Type B pancreatic cell (in vitro differentiated cells): ENCODE data around the gene BEGAIN. TPM values are rescaled to one million over a fixed set of nuclear protein-coding genes. Genes with fewer than 3 reads are reported as not detected.

ENCODE experiments used
- DNase-seq: peaks from one replicate; pipeline ENCODE4 v3.0.0; 2021; ENCODE audit warnings: mixed read lengths; ENCODE audit not compliant: unreplicated experiment; ENCODE audit errors: extremely low spot score
- H3K27ac Mint-ChIP-seq: 2 replicates; pipeline ENCODE4 v1.8.0; 2021; ENCODE audit warnings: mild to moderate bottlenecking, mixed read lengths
- H3K27me3 Mint-ChIP-seq: 2 replicates; pipeline ENCODE4 v1.8.0; 2021; ENCODE audit warnings: mixed read lengths
- H3K36me3 Mint-ChIP-seq: 2 replicates; pipeline ENCODE4 v1.8.0; 2021; ENCODE audit warnings: mixed read lengths
- H3K4me1 Mint-ChIP-seq: one replicate; pipeline ENCODE4 v1.8.0; 2021; ENCODE audit warnings: mixed read lengths; ENCODE audit not compliant: unreplicated experiment
- H3K4me3 Mint-ChIP-seq: 2 replicates; pipeline ENCODE4 v1.8.0; 2021; ENCODE audit warnings: mild to moderate bottlenecking, mixed read lengths
- H3K9me3 Mint-ChIP-seq: 2 replicates; pipeline ENCODE4 v1.8.0; 2021; ENCODE audit warnings: mixed read lengths
- CTCF ChIP-seq: fragments of 200-600 bp; sonication (generic); conservative IDR thresholded peaks from 2 replicates; pipeline ENCODE4 v1.5.0; 2021; ENCODE audit warnings: antibody characterized with exemption, mild to moderate bottlenecking
- total RNA-seq: library from RNA; stranded (reverse); gene quantifications from 2 replicates; pipeline ENCODE4 v1.2.1, GENCODE V29; 2021; ENCODE audit warnings: low replicate concordance

The BEGAIN gene
- total RNA-seq, 1 donor from 2014 or later = 1.9 TPM

- TF ChIP-seq CTCF = no peak
These were observed 52.5 kb downstream of the BEGAIN start for GRCh38 chr14:100534528-100535286.

GRCh38 chr14:100533656-100534485 lies 53.3 kb downstream of the BEGAIN start:
- no peaks in the 10 kb centered on the region for H3K36me3 Mint-ChIP-seq
- DNase-seq = peak; percentile 65
- peaks cover 18% of the 10 kb centered on the region for H3K4me1 Mint-ChIP-seq
- H3K27me3 Mint-ChIP-seq = no peaks in the 10 kb centered on the region
- H3K27ac Mint-ChIP-seq = peak overlapping the region; percentile 61
- no peak for TF ChIP-seq CTCF
- H3K9me3 Mint-ChIP-seq = no peaks in the 10 kb centered on the region
- no peak overlapping the region for H3K4me3 Mint-ChIP-seq

More at GRCh38 chr14:100534528-100535286, 52.5 kb downstream of the BEGAIN start:
- H3K4me3 Mint-ChIP-seq = no peak overlapping the region
- no peaks in the 10 kb centered on the region for H3K9me3 Mint-ChIP-seq
- H3K27me3 Mint-ChIP-seq = no peaks in the 10 kb centered on the region
- no peaks in the 10 kb centered on the region for H3K36me3 Mint-ChIP-seq
- peaks cover 18% of the 10 kb centered on the region for H3K4me1 Mint-ChIP-seq
- H3K27ac Mint-ChIP-seq = peak overlapping the region; percentile 61
- DNase-seq = peak; percentile 59

- H3K4me1 Mint-ChIP-seq = peaks cover 18% of the 10 kb centered on the region
- TF ChIP-seq CTCF = no peak
These were observed 54.1 kb downstream of the BEGAIN start for GRCh38 chr14:100532906-100533655.

GRCh38 chr14:100532154-100532861 lies 54.9 kb downstream of the BEGAIN start:
- peaks cover 18% of the 10 kb centered on the region for H3K4me1 Mint-ChIP-seq
- no peak overlapping the region for H3K4me3 Mint-ChIP-seq
- no peak for TF ChIP-seq CTCF
- H3K27me3 Mint-ChIP-seq = no peaks in the 10 kb centered on the region
- DNase-seq = peak; percentile 54
- peak overlapping the region; percentile 48 for H3K27ac Mint-ChIP-seq
- H3K9me3 Mint-ChIP-seq = no peaks in the 10 kb centered on the region
- H3K36me3 Mint-ChIP-seq = no peaks in the 10 kb centered on the region

More at GRCh38 chr14:100532906-100533655, 54.1 kb downstream of the BEGAIN start:
- H3K27me3 Mint-ChIP-seq = no peaks in the 10 kb centered on the region
- H3K4me3 Mint-ChIP-seq = no peak overlapping the region
- no peak for DNase-seq
- no peak overlapping the region for H3K27ac Mint-ChIP-seq
- H3K9me3 Mint-ChIP-seq = no peaks in the 10 kb centered on the region
- H3K36me3 Mint-ChIP-seq = no peaks in the 10 kb centered on the region
